ENCODE measurements around the gene SPANXA1.
"Not testable (repeated sequence)": the region's sequence is repeated elsewhere in the genome, so short reads cannot be mapped to it uniquely, and the experiment has no call there.

SPANXA1 gene, protein sequence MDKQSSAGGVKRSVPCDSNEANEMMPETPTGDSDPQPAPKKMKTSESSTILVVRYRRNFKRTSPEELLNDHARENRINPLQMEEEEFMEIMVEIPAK

DNA sequence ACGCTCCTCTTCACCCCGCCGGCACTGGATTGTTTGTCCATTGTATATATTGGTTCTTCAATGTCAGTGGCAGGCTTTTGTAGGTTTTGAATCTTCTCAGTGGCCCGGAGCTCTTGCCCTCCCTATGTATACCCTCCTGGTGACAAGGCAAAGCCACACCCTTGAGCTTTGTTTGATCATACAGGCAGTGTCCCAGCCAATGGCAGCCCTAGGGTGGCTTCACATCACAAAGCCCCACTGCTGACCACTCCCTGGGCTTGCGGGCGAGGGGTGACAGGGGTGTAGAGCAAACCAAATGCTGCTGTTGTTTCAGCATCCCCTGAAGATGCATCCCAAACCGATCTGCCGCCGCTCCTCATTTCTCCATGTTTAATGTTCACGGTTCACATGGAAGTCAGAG, at the start of gene SPANXA1:
Gene SPANXA1, minus strand, starts transcription at position 101 of the 400 bp plus-strand sequence. Its CDS starts 60 bp downstream, at position 41.
- not testable (repeated sequence) for DNase-seq

DNA sequence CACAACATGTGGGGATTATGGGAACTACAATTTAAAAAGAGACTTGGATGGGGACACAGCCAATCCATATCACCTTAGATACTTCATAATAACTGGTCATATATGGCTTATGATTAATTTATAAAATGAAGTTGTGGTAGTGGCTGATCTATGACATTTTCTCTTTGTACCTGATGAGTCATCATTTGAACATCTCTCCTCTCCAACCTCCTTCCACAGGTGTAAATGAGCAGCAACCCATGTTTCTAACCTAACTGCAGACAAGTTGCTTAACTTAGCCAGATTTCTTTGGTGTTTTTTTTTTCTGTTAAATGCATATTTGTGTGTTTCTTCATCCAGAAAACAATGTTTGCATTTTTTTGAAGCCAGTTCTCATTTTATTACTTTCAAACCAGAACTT, 47.6 kb upstream of the SPANXA1 start:
- no peak for DNase-seq

DNA sequence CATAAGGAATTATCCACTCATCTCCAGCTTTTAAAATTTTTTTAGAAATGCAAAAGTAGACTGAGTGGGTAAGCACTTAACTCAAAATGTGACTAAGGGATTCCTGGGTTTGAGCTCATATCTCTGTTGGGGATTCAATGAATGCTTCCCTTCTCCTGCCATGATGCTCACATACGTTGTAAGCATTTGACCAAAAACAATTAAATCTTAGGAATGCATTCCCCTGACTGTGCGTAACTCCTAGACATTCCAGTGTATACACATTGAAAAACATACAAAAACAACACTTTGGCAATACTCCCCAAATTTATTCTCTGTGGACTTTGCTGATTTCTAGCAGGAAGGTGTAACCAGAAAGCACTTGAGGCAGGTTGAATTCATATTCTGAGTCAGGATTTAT, 34.8 kb upstream of the SPANXA1 start:
- no peak for DNase-seq

DNA sequence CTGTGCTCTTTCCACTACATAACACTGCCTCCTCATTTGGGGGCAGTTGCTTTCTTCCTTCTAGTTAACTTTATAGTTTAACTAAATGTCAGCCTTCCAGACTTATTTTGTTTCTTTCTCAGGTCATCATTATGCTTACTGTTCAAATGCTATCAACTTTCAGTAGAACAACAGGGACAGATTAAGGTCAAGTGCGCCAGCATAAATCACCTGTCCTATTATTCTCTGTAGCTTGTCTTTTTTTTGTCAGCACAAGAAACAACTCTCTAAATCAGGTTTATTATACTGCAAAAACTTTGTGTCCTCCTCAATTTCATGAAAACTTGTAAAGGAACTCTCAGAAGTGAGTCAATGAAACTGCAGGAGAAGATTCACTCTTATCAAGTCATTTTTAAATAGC, 24.6 kb upstream of the SPANXA1 start:
- DNase-seq: no peak

DNA sequence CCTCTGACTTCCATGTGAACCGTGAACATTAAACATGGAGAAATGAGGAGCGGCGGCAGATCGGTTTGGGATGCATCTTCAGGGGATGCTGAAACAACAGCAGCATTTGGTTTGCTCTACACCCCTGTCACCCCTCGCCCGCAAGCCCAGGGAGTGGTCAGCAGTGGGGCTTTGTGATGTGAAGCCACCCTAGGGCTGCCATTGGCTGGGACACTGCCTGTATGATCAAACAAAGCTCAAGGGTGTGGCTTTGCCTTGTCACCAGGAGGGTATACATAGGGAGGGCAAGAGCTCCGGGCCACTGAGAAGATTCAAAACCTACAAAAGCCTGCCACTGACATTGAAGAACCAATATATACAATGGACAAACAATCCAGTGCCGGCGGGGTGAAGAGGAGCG, 4.9 kb upstream of the SPANXA1 start, which contains the start of gene SPANXA2:
Gene SPANXA2, plus strand, starts transcription at position 301 of the 400 bp plus-strand sequence. Its CDS starts 60 bp downstream, at position 361.
- DNase-seq: not testable (repeated sequence)

DNA sequence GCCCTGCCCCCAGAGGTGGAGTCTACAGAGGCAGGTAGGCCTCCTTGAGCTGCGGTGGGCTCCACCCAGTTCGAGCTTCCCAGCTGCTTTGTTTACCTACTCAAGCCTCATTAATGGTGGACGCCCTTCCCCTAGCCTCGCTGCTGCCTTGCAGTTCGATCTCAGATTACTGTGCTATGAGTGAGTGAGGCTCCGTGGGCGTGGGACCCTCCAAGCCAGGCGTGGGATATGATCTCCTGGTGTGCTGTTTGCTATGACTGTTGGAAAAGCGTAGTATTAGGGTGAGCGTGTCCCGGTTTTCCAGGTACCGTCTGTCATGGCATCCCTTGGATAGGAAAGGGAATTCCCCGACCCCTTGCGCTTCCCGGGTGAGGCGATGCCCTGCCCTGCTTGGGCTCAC, 42.0 kb downstream of the SPANXA1 start:
- not testable (repeated sequence) for DNase-seq

Measured in NCI-H1417 treated with DMSO at 0.1 percent for 48 hours (cell line).